GM12873 (cell line): ENCODE measurements around the gene FLNC.

ENCODE experiments used
- TF ChIP-seq, protein P1 (sequence below): IDR thresholded peaks from 2 replicates; pipeline ENCODE4 v1.5.1; 2012; ENCODE audit warnings: low read depth, mild to moderate bottlenecking, moderate library complexity, low read length, control low read depth; ENCODE audit not compliant: insufficient read depth; ENCODE audit errors: missing control alignments

The FLNC gene

DNA sequence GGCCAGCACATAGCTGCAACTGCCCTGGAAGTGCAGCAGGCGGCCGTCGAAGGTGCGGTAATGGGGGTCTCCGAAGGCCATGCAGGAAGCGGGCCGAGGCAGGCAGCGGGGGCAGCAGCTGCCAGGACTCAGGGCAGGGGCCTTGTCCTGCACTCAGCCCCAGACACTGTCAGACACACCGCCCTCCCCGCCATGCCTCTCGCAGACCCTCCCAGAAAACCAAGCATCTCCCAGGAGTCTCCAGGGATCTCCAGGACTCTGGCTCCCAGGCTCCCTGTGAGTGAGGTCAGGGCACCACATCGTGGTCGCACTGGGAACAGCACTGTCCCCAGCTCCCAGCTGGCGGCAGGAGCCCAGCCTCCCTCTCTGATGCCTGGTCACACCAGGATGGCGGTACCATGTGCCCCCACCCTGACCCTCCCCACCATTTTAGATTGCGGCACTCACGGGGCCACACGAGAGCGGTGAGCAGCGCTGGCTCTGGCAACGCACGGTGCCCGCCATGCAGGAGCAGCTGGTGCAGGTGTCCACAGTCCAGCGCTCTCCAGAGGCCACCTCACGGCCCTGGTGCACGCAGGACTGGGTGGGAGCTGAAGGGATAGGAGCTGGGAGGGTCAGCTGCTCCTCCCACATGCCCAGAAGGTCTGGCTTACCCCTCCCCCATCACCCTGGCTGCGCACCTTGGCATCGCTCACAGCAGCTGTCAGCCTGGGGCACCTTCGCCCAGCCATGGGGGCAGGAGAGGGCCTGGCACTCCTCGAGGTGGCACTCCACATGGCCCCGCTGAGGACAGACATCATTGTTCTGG, 49.9 kb downstream of the FLNC start:
- TF ChIP-seq, protein P1, sequence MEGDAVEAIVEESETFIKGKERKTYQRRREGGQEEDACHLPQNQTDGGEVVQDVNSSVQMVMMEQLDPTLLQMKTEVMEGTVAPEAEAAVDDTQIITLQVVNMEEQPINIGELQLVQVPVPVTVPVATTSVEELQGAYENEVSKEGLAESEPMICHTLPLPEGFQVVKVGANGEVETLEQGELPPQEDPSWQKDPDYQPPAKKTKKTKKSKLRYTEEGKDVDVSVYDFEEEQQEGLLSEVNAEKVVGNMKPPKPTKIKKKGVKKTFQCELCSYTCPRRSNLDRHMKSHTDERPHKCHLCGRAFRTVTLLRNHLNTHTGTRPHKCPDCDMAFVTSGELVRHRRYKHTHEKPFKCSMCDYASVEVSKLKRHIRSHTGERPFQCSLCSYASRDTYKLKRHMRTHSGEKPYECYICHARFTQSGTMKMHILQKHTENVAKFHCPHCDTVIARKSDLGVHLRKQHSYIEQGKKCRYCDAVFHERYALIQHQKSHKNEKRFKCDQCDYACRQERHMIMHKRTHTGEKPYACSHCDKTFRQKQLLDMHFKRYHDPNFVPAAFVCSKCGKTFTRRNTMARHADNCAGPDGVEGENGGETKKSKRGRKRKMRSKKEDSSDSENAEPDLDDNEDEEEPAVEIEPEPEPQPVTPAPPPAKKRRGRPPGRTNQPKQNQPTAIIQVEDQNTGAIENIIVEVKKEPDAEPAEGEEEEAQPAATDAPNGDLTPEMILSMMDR = peak; percentile 65

DNA sequence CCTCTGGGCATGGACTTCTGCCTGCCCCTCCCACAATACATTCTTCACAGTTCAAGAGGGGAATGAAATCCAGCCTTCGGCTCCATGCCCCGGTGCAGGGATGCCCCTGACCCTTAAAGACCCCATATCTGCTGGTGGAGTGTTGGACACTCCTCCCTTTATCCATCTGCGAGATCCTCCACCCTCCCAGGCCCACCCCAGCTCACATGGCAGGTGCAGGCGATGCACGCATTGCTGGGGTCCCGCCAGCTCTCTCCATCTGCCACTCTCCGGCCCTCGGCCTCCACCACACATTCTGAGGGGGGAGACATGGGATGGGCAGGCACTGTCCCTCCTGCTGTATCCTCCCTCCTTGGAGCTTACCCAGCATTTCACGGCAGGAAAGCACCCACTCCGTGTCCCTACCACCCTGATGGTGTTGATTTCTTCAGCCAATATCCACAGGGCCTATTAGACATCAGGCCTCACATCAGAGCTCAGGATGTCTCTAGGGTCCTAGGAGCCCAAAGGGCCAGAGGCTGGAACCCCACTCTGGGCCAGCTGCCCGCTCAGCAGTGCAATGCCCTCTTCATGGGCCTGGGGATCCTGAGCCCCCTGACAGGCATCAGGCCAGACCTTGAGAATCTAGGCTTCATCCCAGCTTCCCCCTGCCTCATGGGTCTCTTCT, 50.7 kb downstream of the FLNC start:
- TF ChIP-seq, protein P1 = no peak

DNA sequence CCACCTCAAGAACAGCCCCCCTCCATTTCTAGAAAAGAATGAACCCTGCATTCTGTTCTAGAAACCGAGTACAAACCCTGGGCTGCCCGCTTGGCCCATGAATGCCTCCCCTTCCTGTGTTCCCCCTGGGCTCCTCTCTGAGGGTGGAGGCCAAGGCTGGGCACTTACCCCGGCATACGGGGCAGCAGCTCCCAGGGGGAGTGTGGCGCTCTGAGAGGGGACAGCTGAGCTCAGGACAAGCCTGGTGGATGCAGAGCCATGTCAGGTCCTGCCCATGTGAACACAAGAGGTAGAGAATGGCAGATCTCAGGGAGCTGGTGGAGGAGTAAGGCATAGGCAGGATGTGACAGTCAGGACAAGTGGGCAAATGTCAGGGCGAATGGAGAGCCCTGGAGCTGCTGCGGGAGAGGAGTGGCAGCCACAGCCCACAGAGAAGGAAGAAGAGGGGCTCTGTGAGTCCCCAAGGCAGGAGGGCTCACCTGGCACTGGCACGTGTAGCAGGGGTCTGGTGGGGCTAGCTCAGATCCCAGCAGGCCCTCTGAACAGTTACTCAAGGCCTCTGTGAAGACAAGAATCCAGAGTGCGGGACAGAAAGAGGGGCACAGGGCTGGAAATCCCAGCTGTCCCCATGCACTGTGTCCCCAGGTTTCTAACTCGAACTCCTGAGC, 51.4 kb downstream of the FLNC start:
- TF ChIP-seq, protein P1 = no peak

- TF ChIP-seq, protein P1 = no peak
These were observed 51.9 kb downstream of the FLNC start for GRCh38 chr7:128882134-128882533.

DNA sequence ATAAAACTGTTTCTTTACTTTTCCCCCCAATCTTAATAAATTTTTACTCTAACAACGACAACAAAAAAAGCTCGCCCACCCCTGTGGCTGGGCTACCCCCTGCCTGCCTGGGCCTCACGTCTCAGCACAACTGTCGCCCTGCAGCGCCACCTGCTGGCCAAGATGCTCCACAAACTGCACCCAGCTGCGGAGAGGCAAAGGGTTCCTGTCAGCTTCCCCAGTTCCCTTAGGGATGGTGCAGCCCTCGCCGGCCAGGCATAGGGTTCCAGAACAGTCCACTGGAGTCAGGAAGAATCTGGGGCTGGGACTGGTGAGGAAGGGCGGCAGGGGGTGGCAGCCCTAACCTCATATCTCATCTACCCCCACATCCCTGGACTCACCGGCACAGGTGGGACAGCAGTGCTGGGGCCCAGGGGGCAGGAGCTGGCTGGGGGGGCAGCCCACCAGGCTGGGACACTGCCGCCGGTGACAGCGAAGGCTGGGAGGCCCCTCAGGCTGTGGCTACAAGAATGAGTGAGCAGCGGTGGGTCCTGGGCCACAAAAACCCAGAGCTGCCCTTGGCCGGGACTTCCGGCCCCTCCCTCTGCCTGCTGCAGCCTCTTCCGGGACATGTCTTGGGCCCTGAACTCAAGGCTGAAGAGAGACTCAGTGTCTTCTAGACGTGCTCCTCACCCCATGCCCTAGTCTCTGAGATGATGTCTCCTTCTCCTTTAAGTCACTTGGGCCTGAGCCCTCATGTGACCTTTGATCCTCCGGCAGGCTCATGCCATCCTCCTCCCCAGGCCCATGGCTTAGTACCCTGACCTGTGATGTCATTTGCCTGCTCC, 53.6 kb downstream of the FLNC start:
- TF ChIP-seq, protein P1 = peak; percentile 89

DNA sequence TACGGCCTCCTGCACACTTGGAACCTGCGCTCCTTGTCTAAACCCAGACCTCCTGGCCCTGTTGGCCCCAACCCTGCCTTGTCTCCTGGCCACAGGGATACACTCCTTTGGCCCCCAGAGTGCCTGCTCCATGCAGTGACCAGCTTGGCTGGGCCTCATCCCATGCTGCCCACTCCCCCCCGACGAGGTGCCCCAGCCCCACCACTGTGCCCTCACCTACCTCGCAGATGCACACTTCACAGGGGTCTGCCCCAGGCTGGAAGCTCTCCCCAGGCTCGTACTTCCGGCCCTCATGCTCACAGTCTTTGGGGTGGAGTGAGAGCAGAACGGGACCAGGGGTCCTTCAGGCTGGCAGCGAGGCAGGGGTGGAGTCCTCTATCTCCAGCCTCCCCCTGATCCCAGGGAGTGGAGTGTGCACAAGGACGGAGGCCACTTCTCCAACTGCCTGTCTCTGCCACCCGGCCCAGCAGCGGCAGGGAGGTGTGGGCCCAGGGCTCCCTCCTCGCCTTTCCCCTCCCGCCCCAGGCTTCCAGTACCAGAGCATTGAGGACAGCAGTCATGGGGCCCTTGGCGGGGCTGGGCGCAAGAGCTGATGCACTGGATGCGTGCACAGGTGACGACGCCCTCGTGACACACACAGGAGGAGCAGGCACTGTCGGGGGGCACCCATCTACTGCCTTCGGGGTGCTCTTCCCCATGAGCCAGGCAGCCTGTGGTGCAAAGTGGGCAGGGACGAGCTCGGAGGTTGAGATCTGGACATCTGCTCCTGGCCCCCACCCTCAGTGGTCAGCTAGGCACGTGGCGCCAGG, 54.6 kb downstream of the FLNC start:
- TF ChIP-seq, protein P1 = no peak
